Kidney capillary endothelial cell (primary cell): ENCODE results near the gene C12orf54.
A peak's percentile ranks its signal among the peaks of the same experiment; 100 is the strongest.
"Not testable (repeated sequence)": the region's sequence is repeated elsewhere in the genome, so short reads cannot be mapped to it uniquely, and the experiment has no call there.

Experiments used
- DNase-seq: peaks from one replicate; pipeline ENCODE4 v3.0.0-alpha.2; 2018; ENCODE audit warnings: low spot score

The C12orf54 gene

DNA sequence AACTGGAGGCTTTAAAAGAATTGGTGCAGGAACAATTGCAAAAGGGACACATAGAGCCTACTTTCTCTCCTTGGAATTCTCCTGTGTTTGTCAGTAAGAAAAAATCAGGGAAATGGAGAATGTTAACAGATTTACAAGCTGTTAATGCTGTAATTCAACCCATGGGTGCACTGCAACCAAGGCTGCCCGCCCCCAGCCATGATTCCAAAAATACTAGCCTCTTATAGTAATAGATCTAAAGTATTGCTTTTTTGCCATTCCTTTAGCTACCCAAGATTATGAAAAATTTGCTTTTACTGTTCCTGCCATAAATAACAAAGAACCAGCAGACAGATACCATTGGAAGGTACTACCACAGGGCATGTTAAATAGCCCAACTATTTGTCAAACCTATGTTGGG, 27.8 kb downstream of the C12orf54 start:
- no peak for DNase-seq

DNA sequence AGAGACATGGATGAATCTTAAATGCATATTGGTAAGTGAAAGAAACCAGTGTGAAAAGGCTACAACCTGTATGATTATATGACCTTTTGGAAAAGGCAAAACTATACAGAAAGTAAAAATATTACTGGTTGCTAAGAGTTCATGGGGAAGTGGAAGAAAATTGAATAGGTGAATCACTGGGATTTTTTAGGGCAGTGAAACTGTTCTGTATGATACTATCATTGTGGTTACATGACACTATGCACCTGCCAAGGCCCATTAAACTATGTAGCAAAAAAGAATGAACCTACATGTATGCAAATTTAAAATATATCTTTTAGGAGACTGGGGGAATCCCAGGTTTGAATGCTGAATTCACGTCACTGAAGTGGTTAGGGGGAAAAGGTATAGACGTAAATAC, 30.6 kb downstream of the C12orf54 start:
- no peak for DNase-seq

DNA sequence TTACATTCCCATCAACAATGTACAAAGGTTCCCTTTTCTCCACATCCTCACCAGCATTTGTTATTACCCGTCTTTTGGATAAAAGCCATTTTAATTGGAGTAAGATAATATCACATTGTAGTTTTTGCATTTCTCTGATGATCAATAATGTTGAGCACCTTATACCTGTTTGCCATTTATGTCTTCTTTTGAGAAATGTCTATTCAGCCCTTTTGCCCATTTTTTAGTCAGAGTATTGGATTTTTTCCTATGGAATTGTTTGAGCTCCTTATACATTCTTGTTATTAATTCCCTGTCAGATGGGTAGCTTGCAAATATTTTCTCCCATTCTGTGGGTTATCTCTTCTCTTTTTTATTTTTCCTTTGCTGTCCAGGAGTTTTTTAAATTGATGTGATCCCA, 32.4 kb downstream of the C12orf54 start:
- DNase-seq, result no peak

DNA sequence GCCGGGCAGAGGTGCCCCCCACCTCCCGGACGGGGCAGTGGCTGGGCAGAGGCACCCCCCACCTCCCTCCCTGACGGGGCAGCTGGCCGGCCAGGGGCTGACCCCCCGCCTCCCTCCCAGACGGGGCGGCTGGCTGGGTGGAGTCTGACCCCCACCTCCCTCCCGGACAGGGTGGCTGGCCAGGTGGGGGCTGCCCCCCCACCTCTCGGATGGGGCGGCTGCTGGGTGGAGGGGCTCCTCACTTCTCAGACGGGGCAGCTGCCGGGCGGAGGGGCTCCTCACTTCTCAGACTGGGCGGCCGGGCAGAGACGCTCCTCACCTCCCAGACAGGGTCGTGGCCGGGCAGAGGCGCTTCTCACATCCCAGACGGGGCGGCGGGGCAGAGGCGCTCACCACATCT, 38.1 kb downstream of the C12orf54 start:
- DNase-seq, result not testable (repeated sequence)

DNA sequence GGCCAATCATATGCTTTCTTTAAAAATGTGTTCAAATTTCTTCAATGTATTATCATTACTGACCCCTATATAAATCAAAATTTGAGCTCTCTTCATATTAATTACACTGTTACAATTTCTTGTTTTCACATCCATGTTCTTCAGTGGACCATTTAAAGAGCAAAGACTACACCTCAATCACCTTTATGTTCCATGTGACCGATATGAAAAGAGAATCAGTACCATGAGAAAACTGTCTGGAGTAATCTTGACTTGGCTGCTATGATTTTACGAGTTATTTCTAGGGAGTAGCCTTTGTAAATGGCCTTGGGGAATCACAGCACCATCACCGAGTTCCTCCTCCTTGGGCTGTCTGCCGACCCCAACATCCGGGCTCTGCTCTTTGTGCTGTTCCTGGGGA, 43.0 kb downstream of the C12orf54 start, which contains the start of gene OR8S1:
TSS of gene OR8S1 (plus strand) at position 301 of the 400 bp plus-strand sequence. CDS start at position 301, 0 bp downstream.
- no peak for DNase-seq

DNA sequence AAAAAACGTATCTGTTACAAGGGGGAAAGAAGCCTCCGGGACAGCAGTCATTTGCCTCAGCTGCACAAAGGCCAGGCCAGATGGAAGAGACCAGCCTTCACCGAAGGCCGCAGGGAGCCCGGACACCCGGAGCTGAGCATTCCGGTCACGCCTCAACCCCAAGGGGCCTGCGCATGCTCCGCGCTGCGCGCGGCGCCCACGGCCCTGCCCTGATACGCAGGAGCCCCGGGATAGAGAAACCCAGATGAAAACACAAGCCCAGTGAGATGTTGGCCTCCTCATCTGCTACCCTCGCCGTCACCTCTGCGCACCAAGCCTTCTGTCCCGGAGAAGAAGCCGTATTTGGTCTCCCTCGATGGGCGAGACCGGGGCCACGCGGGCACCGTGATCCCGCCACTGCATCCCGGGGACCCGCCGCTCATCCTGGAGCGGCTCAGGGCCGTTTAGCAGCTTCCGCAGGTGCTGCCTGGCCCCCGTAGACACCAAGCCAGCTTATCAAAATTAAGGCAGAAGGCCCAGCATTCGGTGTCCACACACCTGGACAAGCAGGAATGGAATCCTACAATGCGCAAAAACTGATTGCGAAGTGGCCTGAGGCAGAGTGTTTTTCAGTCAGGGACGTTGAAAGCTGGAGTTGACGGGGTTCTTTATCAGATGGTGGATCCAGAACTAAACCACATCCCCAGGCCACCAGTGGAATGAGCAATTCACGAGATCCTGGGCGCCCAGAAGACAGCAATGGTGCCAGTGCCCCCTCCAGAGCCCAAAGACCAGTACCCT, 45.8 kb downstream of the C12orf54 start:
- no peak for DNase-seq

DNA sequence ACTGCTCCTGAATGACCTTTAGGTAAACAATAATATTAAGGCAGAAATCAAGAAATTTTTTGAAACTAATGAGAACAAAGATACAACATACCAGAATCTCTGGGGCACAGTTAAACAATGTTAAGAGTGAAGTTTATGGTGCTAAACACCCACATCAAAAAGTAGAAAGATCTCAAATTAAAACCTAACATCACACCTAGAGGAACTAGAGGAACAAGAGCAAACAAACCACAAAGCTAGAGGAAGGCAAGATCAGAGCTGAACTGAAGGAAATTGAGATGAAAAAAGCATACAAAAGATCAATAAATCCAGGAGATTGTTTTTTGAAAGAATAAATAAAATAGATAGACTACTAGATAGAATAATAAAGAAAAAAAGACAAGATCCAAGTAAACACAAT, 50.3 kb downstream of the C12orf54 start:
- no peak for DNase-seq

DNA sequence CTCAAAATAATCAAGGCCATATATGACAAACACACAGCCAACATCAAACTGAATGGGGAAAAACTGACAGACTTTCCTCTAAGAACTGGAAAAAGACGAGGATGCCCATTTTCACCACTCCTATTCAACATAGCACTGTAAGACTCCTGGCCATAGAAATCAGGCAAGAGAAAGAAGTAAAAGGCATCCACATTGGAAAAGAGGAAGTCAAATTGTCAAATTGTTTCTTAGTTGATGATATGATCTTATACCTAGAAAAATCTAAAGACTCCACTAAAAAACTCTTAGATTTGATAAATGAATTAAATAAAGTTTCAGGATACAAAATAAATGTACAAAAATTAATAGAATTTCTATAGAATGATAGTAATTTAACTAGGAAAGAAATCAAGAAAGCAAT, 54.3 kb downstream of the C12orf54 start:
- no peak for DNase-seq

DNA sequence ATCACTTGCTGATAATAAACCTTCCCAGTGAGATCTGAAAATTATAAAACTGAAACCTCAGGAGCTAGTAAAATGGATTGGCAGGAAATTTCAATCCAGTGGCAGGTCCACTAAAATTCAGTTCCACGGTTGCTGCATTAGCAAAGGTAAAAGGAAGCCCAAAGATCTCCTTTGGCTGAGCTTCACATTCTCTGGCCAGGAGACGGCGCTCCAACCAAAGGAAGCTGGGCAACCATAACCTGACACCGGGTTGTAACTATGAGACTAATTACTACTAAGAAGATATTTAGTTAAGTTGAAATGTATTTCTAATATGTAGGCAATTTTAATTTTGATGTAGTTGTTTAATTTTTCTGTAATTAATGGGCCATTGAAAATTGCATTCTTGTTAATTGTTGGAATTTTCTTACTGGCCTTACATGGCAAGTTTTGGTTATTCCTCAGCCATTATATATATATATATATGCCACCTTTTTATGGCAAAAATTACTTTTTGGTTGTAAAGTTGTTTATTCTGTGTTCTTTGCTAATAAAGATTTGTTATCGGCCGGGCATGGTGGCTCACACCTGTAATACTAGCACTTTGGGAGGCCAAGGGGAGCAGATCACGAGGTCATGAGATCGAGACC, 60.1 kb downstream of the C12orf54 start:
- DNase-seq, result peak; percentile 17

DNA sequence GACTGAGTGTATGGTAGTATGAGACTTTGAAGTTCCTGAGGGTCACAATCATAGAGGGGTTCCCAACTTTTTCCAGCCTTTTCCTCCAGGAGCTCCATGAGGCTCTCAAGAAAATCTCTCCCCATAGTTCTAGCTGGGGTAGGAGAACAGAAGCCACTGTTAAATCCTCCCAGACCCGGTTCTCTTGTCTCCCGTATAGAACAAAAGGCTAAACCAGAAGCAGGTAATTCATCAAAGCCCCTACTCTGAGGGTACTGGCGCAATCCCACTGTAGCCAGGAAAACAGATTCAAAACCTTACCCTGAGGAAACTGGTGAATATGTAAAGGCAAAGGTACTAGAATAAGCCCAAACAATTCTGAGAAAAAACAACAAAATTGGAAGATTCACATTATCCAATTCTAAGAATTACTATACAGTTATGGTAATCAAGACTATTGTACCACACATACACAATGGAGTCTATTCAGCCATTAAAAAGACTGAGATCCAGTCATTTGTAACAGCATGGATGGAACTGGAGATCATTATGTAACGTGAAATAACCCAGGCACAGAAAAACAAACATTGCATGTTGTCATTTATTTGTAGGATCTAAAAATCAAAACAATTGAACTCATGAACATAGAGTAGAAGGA, 63.7 kb downstream of the C12orf54 start:
- no peak for DNase-seq
